Mesothelial cell of epicardium (in vitro differentiated cells): ENCODE measurements around the gene ZSCAN18. TPM values are rescaled to one million over a fixed set of nuclear protein-coding genes. Genes with fewer than 3 reads are reported as not detected.

Experiments used
- DNase-seq, 2 experiments: peaks; one replicate each; pipeline ENCODE4 v3.0.0; 2021; ENCODE audit warnings: low spot score in 2 of 2; ENCODE audit not compliant: unreplicated experiment in 2 of 2
- H3K27ac Mint-ChIP-seq: 2 replicates; pipeline ENCODE4 v1.8.0; 2021; ENCODE audit warnings: mixed read lengths
- H3K27me3 Mint-ChIP-seq: 2 replicates; pipeline ENCODE4 v1.8.0; 2021; ENCODE audit warnings: low read depth, mixed read lengths
- H3K36me3 Mint-ChIP-seq: 2 replicates; pipeline ENCODE4 v1.8.0; 2021; ENCODE audit warnings: mixed read lengths
- H3K4me1 Mint-ChIP-seq: 2 replicates; pipeline ENCODE4 v1.8.0; 2021; ENCODE audit warnings: mixed read lengths
- H3K4me3 Mint-ChIP-seq: 2 replicates; pipeline ENCODE4 v1.8.0; 2021; ENCODE audit warnings: mild to moderate bottlenecking, moderate library complexity, mixed read lengths
- H3K9me3 Mint-ChIP-seq: 2 replicates; pipeline ENCODE4 v1.8.0; 2021; ENCODE audit warnings: mixed read lengths
- total RNA-seq: library from RNA; stranded (reverse); gene quantifications from 3 replicates; pipeline ENCODE4 v1.2.1, GENCODE V29; 2021
- TF ChIP-seq, protein P1 (sequence below): fragments of 200-600 bp; sonication (generic); IDR thresholded peaks from one replicate; pipeline ENCODE4 v1.5.0; 2021; ENCODE audit warnings: antibody characterized with exemption; ENCODE audit not compliant: unreplicated experiment

The ZSCAN18 gene
- total RNA-seq, 1 donor from 2014 or later, result 85.9 TPM

DNA sequence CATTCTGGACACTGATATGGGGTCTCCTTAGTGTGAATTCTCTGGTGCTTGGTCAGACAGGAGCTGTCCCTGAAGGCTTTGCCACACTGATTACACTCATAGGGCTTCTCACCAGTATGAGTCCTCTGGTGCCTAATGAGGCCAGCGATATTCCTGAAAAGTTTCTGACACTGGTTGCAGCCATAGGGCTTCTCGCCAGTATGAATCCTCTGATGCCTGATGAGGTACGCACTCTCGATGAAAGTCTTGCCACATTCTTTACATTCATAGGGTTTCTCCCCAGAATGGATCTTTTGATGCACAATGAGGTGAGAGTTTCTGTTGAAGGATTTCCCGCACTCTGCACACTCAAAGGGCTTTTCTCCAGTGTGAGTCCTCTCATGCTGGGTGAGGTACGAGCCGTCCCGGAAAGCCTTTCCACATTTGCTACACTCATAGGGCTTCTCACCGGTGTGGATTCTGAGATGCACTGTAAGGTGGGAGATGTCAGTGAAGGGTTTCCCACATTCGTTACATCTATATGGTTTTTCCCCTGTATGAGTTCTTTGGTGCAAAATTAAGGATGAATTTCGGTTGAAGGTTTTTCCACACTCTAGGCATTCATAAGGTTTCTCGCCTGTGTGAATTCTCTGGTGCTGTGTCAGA is 30.1 kb upstream of the ZSCAN18 start:
- Mint-ChIP-seq H3K9me3 (peaks cover 74% of the 10 kb centered on the region), H3K27ac (no peak overlapping the region), H3K27me3 (no peaks in the 10 kb centered on the region), H3K36me3 (peaks cover 75% of the 10 kb centered on the region), H3K4me3 (no peak overlapping the region), H3K4me1 (no peaks in the 10 kb centered on the region)
- TF ChIP-seq, protein P1, sequence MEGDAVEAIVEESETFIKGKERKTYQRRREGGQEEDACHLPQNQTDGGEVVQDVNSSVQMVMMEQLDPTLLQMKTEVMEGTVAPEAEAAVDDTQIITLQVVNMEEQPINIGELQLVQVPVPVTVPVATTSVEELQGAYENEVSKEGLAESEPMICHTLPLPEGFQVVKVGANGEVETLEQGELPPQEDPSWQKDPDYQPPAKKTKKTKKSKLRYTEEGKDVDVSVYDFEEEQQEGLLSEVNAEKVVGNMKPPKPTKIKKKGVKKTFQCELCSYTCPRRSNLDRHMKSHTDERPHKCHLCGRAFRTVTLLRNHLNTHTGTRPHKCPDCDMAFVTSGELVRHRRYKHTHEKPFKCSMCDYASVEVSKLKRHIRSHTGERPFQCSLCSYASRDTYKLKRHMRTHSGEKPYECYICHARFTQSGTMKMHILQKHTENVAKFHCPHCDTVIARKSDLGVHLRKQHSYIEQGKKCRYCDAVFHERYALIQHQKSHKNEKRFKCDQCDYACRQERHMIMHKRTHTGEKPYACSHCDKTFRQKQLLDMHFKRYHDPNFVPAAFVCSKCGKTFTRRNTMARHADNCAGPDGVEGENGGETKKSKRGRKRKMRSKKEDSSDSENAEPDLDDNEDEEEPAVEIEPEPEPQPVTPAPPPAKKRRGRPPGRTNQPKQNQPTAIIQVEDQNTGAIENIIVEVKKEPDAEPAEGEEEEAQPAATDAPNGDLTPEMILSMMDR, result no peak
- DNase-seq, result no peak

DNA sequence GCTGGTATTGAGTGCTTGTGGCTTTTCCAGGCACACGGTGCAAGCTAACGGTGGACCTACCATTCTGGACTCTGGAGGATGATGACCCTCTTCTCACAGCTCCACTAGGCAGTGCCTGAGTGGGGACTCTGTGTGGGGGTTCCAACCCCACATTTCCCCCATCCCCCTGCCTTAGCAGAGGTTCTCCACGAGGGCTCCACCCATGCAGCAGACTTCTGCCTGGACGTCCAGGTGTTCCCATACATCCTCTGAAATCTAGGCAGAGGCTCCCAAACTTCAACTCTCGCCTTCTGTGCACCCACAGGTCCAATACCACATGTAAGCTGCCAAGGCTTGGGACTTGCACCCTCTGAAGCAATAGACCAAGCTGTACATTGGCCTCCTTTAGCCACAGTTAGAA is 25.3 kb upstream of the ZSCAN18 start:
- no peak for DNase-seq
- no peak overlapping the region for H3K4me3 Mint-ChIP-seq
- H3K4me1 Mint-ChIP-seq, result no peaks in the 10 kb centered on the region
- peaks cover 39% of the 10 kb centered on the region for H3K36me3 Mint-ChIP-seq
- TF ChIP-seq, protein P1, result no peak
- H3K27me3 Mint-ChIP-seq, result no peaks in the 10 kb centered on the region
- H3K27ac Mint-ChIP-seq, result no peak overlapping the region
- peaks cover 79% of the 10 kb centered on the region for H3K9me3 Mint-ChIP-seq

DNA sequence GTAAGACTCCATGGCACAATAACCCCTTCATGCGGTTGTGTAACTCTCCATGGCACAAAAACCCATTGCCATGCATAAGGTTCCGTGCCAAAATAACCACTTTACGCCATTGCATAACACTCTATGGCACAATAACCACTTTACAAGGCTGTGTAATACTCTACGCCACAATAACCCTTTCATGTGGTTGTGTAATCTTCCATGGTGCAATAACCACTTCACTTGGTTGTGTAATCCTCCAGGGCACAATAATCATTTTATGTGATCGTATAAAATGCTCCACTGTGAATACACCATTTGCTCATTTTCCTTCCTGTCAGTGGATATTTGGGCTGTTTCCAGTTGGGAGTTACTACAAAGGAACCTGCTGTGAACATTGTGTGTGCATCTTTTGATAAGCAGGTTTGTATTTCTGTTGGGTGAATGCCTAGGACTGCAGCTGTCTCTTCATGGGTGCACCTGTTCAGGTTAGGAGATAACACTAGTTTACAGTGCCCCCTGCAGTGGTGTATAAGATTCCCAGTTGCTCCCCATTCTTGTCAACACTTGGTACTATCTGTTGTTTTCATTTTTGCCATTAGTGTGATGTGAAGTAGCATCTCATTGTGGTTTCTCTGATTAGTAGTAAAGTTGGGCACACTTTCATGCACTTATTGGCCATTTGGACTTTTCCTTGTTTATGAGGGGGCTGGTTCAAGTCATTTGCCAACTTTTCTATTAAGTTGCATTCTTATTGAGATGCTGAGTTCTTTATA is 21.1 kb upstream of the ZSCAN18 start:
- peaks cover 23% of the 10 kb centered on the region for H3K36me3 Mint-ChIP-seq
- no peaks in the 10 kb centered on the region for H3K4me1 Mint-ChIP-seq
- no peak for DNase-seq
- no peak overlapping the region for H3K4me3 Mint-ChIP-seq
- TF ChIP-seq, protein P1, result no peak
- H3K27me3 Mint-ChIP-seq, result no peaks in the 10 kb centered on the region
- no peak overlapping the region for H3K27ac Mint-ChIP-seq
- H3K9me3 Mint-ChIP-seq, result peaks cover 77% of the 10 kb centered on the region

DNA sequence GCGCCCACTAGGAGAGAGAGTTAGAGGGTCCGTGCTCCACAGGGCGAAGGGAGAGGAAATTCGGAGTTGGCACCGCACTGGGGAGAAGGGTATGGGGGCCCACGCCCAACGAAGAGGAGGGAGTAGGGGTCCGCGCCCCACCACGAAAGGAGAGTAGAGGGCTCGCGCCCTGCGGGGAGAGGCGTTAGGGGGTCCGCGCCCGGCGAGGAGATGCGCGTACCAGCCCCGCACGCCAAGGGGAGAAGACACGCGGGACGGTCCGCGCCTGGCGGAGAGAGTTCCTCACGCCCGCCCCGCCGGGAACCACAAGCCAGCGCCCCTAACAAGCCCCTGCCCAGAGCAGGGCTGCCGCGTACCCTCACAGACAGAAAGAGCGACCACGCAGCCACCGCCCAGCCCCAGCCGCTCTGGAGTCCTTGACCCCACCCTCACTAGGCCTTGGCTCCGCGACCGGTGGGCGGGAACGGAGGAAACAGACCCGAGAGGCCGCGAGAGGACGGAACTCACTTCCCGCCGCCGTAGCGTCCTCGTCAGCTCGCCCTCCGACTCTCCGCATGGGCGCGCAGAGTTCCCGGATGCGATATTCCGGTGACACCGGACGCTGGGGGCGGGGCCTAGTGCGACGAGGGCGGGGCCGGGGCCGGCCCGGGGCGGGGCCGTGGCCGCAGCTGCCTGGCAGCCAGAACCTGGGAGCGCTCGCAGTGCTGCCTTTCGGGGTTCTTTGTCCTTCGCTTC is 20.0 kb upstream of the ZSCAN18 start:
- Mint-ChIP-seq H3K4me3 (no peak overlapping the region), H3K27ac (no peak overlapping the region), H3K27me3 (no peaks in the 10 kb centered on the region), H3K36me3 (peaks cover 21% of the 10 kb centered on the region), H3K9me3 (peaks cover 73% of the 10 kb centered on the region), H3K4me1 (no peaks in the 10 kb centered on the region)
- TF ChIP-seq, protein P1, result no peak
- no peak for DNase-seq

DNA sequence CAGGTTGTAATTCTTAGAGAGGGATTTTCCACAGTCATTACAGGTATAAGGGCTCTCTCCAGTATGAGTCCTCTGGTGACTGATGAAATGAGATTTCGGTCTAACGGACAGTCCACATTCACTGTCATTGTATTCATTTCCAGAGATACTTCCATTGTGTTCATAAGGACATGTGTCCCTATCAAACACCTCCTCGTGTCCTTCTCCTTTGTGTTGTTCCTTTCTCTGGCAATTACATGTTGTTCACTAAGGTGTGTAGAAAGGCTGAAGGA is 10.5 kb upstream of the ZSCAN18 start:
- Mint-ChIP-seq H3K9me3 (peaks cover 54% of the 10 kb centered on the region), H3K27ac (no peak overlapping the region), H3K27me3 (no peaks in the 10 kb centered on the region), H3K4me1 (no peaks in the 10 kb centered on the region), H3K36me3 (peaks cover 24% of the 10 kb centered on the region), H3K4me3 (no peak overlapping the region)
- TF ChIP-seq, protein P1, result no peak
- no peak for DNase-seq
